Measurements from ENCODE around the gene DLEU7.

GRCh38 chr13:50793026-50793425 is 50.5 kb downstream of the DLEU7 start:
- no peak for TF ChIP-seq CTCF (IDR thresholded peaks at IDR 0.05; ENCODE audit: low read depth, low read length, missing input control)
- no peak for TF ChIP-seq JUND (IDR thresholded peaks at IDR 0.05)
- TF ChIP-seq MAX (IDR thresholded peaks at IDR 0.05): no peak
- TF ChIP-seq REST (IDR thresholded peaks at IDR 0.05): no peak
- TF ChIP-seq, protein P1, sequence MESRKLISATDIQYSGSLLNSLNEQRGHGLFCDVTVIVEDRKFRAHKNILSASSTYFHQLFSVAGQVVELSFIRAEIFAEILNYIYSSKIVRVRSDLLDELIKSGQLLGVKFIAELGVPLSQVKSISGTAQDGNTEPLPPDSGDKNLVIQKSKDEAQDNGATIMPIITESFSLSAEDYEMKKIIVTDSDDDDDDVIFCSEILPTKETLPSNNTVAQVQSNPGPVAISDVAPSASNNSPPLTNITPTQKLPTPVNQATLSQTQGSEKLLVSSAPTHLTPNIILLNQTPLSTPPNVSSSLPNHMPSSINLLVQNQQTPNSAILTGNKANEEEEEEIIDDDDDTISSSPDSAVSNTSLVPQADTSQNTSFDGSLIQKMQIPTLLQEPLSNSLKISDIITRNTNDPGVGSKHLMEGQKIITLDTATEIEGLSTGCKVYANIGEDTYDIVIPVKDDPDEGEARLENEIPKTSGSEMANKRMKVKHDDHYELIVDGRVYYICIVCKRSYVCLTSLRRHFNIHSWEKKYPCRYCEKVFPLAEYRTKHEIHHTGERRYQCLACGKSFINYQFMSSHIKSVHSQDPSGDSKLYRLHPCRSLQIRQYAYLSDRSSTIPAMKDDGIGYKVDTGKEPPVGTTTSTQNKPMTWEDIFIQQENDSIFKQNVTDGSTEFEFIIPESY (IDR thresholded peaks at IDR 0.05): no peak
